ENCODE measurements around the gene MBTPS1. TPM values are rescaled to one million over a fixed set of nuclear protein-coding genes. Genes with fewer than 3 reads are reported as not detected.
"Not testable (repeated sequence)": the region's sequence is repeated elsewhere in the genome, so short reads cannot be mapped to it uniquely, and the experiment has no call there.

Gene MBTPS1
- total and polyA plus RNA-seq, 4 donors, result 45.5 to 130 (median 68.0) TPM

DNA sequence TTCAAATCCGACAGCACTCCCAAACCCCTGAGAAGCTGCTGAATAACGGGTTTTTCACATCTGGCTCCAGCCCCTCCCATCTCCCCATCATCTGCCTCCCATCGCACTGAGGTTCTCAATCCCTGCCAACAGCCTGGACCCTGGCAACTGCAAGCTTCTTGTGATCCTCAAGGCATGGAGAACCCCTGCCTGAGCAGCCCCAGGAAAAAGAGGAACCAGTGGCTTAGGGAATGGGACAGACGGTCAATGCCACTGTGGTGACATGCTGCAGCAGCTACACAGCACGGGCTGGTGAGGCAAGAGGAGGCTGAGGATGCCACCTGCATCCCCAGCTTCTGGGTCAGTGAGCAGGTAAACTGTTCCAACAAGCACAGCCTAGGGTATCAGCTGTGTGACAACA lies 3.3 kb upstream of the MBTPS1 start:
- DNase-seq (no peak), ATAC-seq (ENCODE audit: insufficient read depth, low FRiP score) (no peak)
- peaks cover 5 to 13% (median 8%) of the 10 kb centered on the region in 5 donors for H3K4me1 ChIP-seq (ENCODE audit: control insufficient read depth in 5 of 5, insufficient read depth in 5 of 5, low read length in 5 of 5)
- no peak overlapping the region for H3K4me3 ChIP-seq
- WGBS, 2 donors, result 56 to 68% methylated on average over 5 of the region's 5 CpGs
- H3K27me3 ChIP-seq (ENCODE audit: control insufficient read depth in 3 of 3, insufficient read depth in 3 of 3, low read length in 2 of 3), result no peaks in the 10 kb centered on the region
- no peak overlapping the region for H3K27ac ChIP-seq (ENCODE audit: low read depth in 1 of 2, low read length in 1 of 2)
- no peaks in the 10 kb centered on the region for H3K9me3 ChIP-seq (ENCODE audit: control insufficient read depth in 4 of 4, insufficient read depth in 3 of 4, low read length in 3 of 4)
- H3K9ac ChIP-seq (ENCODE audit: insufficient read depth in 1 of 2, low read length in 2 of 2), result no peak overlapping the region
- H3K36me3 ChIP-seq (ENCODE audit: control insufficient read depth in 4 of 4, insufficient read depth in 4 of 4, low read length in 4 of 4), result peaks cover 9 to 17% (median 14%) of the 10 kb centered on the region in 4 donors
- TF ChIP-seq, protein P1, sequence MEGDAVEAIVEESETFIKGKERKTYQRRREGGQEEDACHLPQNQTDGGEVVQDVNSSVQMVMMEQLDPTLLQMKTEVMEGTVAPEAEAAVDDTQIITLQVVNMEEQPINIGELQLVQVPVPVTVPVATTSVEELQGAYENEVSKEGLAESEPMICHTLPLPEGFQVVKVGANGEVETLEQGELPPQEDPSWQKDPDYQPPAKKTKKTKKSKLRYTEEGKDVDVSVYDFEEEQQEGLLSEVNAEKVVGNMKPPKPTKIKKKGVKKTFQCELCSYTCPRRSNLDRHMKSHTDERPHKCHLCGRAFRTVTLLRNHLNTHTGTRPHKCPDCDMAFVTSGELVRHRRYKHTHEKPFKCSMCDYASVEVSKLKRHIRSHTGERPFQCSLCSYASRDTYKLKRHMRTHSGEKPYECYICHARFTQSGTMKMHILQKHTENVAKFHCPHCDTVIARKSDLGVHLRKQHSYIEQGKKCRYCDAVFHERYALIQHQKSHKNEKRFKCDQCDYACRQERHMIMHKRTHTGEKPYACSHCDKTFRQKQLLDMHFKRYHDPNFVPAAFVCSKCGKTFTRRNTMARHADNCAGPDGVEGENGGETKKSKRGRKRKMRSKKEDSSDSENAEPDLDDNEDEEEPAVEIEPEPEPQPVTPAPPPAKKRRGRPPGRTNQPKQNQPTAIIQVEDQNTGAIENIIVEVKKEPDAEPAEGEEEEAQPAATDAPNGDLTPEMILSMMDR (IDR thresholded peaks at IDR 0.05; ENCODE audit: control extremely low read depth, extremely low read depth), result no peak

DNA sequence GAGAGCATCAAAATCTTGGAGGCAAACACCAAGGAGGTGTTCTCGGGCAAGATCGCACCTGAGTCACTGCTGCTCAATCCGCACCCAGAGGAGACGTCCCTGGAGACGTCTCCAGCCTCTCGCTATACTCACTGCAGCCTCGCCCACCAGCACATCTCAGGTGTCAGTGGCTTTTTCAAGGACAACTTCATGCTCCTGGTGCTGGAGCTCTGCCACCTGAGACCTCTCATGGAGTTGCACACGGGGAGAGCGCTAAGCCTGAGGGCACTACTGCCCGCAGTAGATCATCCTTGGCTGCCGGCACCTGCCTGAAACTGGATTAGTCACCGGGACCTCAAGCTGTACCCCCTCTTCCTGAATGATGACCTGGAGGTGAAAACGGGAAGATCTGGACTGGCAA lies 2.6 kb upstream of the MBTPS1 start:
- H3K36me3 ChIP-seq (ENCODE audit: control insufficient read depth in 4 of 4, insufficient read depth in 4 of 4, low read length in 4 of 4), result peaks cover 8 to 16% (median 12%) of the 10 kb centered on the region in 4 donors
- TF ChIP-seq, protein P1 (IDR thresholded peaks at IDR 0.05; ENCODE audit: control extremely low read depth, extremely low read depth), result no peak
- H3K9me3 ChIP-seq (ENCODE audit: control insufficient read depth in 4 of 4, insufficient read depth in 3 of 4, low read length in 3 of 4), result no peaks in the 10 kb centered on the region
- H3K27me3 ChIP-seq (ENCODE audit: control insufficient read depth in 3 of 3, insufficient read depth in 3 of 3, low read length in 2 of 3), result no peaks in the 10 kb centered on the region
- H3K4me3 ChIP-seq, result no peak overlapping the region
- H3K27ac ChIP-seq (ENCODE audit: low read depth in 1 of 2, low read length in 1 of 2), result no peak overlapping the region
- peaks cover 5 to 13% (median 9%) of the 10 kb centered on the region in 5 donors for H3K4me1 ChIP-seq (ENCODE audit: control insufficient read depth in 5 of 5, insufficient read depth in 5 of 5, low read length in 5 of 5)
- ATAC-seq (ENCODE audit: insufficient read depth, low FRiP score) (no peak), DNase-seq (no peak)
- no peak overlapping the region for H3K9ac ChIP-seq (ENCODE audit: insufficient read depth in 1 of 2, low read length in 2 of 2)
- 82 to 89% methylated on average over 13 of the region's 13 CpGs for WGBS, 2 donors

DNA sequence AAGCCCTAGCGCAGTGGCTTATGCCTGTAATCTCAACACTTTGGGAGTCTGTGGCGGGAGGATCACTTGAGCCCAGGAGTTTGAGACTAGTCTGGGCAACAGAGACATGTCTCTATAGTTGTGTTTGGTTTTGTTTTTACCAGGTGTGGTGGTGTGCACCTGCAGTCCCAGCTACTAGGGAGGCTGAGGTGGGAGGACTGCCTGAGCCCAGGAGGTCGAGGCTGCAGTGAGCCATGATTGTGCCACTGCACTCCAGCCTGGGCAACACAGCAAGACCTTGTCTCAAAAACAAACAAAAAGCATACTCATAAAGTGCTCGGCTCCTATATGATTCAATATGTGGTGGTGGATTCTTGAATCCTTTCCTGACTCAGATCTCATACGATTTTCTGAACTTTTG lies 1.6 kb upstream of the MBTPS1 start:
- not testable (repeated sequence) for H3K27me3 ChIP-seq (ENCODE audit: control insufficient read depth in 3 of 3, insufficient read depth in 3 of 3, low read length in 2 of 3); ATAC-seq (ENCODE audit: insufficient read depth, low FRiP score); H3K36me3 ChIP-seq (ENCODE audit: control insufficient read depth in 4 of 4, insufficient read depth in 4 of 4, low read length in 4 of 4); H3K9me3 ChIP-seq (ENCODE audit: control insufficient read depth in 4 of 4, insufficient read depth in 3 of 4, low read length in 3 of 4); H3K4me3 ChIP-seq; DNase-seq; H3K27ac ChIP-seq (ENCODE audit: low read depth in 1 of 2, low read length in 1 of 2); H3K9ac ChIP-seq (ENCODE audit: insufficient read depth in 1 of 2, low read length in 2 of 2)
- 89 to 92% methylated on average over 5 of the region's 5 CpGs for WGBS, 2 donors
- H3K4me1 ChIP-seq (ENCODE audit: control insufficient read depth in 5 of 5, insufficient read depth in 5 of 5, low read length in 5 of 5), result peaks cover 5 to 14% (median 9%) of the 10 kb centered on the region in 5 donors

DNA sequence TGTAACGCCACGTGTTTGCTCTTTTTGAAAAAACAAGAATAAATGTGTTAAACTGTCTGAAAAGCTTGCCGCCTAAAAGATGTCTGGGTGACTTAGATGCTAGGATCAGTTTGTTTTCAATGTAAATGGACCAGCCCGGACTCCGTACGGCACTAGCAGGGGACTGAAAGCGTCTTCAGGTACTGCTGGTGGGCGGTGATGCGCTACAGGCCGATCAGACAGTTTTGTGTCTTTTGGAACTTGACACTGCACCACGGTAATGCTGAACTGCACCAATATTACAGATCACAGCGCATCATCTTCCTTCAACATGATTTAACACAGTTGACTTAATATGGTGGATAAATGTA lies 727 bp upstream of the MBTPS1 start:
- Histone ChIP-seq H3K9ac (ENCODE audit: insufficient read depth in 1 of 2, low read length in 2 of 2) (peak overlapping the region; percentile 21 to 81), H3K4me1 (ENCODE audit: control insufficient read depth in 5 of 5, insufficient read depth in 5 of 5, low read length in 5 of 5) (peaks cover 5 to 14% (median 9%) of the 10 kb centered on the region in 5 donors), H3K4me3 (peak overlapping the region; percentile 86), H3K36me3 (ENCODE audit: control insufficient read depth in 4 of 4, insufficient read depth in 4 of 4, low read length in 4 of 4) (peaks cover 0 to 5% (median under 1%) of the 10 kb centered on the region in 4 donors), H3K27ac (ENCODE audit: low read depth in 1 of 2, low read length in 1 of 2) (peak overlapping the region; percentile 94 to 96), H3K9me3 (ENCODE audit: control insufficient read depth in 4 of 4, insufficient read depth in 3 of 4, low read length in 3 of 4) (no peaks in the 10 kb centered on the region), H3K27me3 (ENCODE audit: control insufficient read depth in 3 of 3, insufficient read depth in 3 of 3, low read length in 2 of 3) (no peaks in the 10 kb centered on the region)
- ATAC-seq (ENCODE audit: insufficient read depth, low FRiP score) (no peak), DNase-seq (no peak)
- TF ChIP-seq, protein P1 (IDR thresholded peaks at IDR 0.05; ENCODE audit: control extremely low read depth, extremely low read depth), result no peak
- 11% methylated on average over 12 of the region's 12 CpGs for WGBS, 2 donors

Data from lung (tissue), 12 donors.